ENCODE data around the gene TRIM8. TPM values are rescaled to one million over a fixed set of nuclear protein-coding genes. Genes with fewer than 3 reads are reported as not detected.
A peak's percentile ranks its signal among the peaks of the same experiment; 100 is the strongest.

The TRIM8 gene
- total RNA-seq, 2 donors from 2014 or later = 27.7 to 32.7 TPM

DNA sequence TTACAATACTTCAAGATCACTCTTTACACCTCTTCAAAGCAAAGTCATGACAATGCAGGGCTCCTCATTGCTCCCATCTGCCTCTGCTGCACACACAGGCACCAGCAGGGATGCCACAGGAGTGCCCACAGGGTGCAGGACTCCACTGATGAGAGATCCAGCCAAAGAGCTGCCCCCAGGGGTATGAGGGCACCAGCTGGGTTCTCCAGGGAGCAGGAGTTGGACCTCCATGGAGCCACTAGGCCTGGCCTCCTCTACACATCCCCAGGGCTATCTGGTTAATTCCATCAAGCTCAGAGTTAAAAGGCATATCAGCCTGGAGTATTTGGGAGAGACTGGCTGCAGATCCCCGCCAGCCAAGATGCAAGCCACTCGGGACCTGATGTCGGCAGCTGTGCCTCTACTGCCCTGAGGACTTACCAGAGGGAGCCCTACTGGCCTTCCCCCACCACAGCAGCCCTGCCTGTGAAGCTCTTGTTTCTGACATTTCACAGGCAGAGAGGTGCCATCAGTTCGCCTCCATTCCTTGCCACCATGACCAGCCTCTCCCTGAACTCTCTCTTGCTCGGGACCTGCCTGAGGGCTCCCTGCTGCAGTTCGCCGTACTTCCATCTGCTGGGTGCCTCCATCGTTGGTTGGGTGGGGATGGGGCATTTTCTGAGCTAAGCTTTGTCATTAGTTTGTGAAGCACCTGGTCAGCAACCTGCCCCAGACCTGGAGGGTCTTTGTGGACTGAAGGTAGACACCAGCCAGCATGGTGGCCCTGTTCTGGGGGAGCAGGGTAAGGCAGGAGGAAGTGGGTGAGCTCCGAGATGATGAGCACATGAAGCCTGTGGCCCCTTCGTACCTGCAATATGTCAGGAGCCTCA lies 12.5 kb upstream of the TRIM8 start:
- Histone ChIP-seq H3K27me3 (ENCODE audit: control insufficient read depth, insufficient read depth, low read length, poor library complexity, severe bottlenecking) (no peaks in the 10 kb centered on the region), H3K27ac (ENCODE audit: low read depth, low read length) (no peak overlapping the region), H3K4me3 (ENCODE audit: low read length) (no peak overlapping the region), H3K9me3 (ENCODE audit: control insufficient read depth, low read length) (no peaks in the 10 kb centered on the region), H3K4me1 (ENCODE audit: control insufficient read depth, insufficient read depth, low read length) (peaks cover 24% of the 10 kb centered on the region), H3K9ac (ENCODE audit: extremely low read depth, low read length, poor library complexity, severe bottlenecking) (no peak overlapping the region), H3K36me3 (ENCODE audit: control insufficient read depth, insufficient read depth, low read length) (no peaks in the 10 kb centered on the region)
- TF ChIP-seq, protein P1, sequence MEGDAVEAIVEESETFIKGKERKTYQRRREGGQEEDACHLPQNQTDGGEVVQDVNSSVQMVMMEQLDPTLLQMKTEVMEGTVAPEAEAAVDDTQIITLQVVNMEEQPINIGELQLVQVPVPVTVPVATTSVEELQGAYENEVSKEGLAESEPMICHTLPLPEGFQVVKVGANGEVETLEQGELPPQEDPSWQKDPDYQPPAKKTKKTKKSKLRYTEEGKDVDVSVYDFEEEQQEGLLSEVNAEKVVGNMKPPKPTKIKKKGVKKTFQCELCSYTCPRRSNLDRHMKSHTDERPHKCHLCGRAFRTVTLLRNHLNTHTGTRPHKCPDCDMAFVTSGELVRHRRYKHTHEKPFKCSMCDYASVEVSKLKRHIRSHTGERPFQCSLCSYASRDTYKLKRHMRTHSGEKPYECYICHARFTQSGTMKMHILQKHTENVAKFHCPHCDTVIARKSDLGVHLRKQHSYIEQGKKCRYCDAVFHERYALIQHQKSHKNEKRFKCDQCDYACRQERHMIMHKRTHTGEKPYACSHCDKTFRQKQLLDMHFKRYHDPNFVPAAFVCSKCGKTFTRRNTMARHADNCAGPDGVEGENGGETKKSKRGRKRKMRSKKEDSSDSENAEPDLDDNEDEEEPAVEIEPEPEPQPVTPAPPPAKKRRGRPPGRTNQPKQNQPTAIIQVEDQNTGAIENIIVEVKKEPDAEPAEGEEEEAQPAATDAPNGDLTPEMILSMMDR (conservative IDR thresholded peaks at IDR 0.05) = no peak
- Mint-ChIP-seq H3K36me3 (ENCODE audit: low read depth) (peaks cover 5% of the 10 kb centered on the region), H3K4me3 (no peak overlapping the region), H3K4me1 (peaks cover 45% of the 10 kb centered on the region), H3K27me3 (ENCODE audit: insufficient read depth) (no peaks in the 10 kb centered on the region), H3K9me3 (no peaks in the 10 kb centered on the region), H3K27ac (no peak overlapping the region)
- DNase-seq = no peak
- WGBS, 2 experiments (ENCODE audit: insufficient coverage in 1 of 2, insufficient read length in 1 of 2) = 96 to 100% methylated on average over 7 to 10 of the region's 10 CpGs

DNA sequence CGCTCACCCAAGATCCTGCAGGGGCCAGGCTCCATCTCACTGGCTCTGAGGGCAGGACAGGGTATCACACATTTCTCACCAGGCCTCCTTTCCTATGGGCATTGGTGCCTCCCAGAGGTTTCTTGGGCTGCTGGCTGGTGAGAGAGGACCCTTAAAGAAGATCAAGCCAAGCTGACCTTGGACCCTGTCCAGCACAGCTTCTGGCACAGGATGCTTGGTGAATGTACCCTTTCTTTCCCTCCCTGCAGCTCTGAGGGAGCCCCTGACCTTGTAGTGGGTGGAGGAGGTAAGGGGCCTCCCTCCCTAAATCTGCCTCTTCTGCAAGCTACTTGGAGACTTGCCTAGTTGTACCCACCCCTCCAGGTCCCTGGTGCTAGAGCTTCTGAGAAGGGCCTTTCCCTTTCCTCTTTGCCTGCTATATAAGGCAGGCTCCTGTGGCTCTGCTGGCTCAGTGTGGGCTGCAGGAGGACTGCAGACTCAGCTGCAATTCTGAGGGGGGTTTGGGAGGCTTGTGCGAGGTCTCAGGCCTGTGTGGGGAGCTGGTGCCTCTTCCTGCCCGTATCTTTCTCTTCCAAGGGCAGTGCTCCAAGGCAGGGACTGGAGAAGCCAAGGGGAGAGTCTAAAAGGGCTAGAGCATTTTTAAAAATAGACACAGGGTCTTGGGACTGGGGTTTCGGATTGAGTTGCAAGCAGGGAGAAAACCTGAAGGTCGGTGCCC lies 11.7 kb upstream of the TRIM8 start:
- Histone ChIP-seq H3K4me3 (ENCODE audit: low read length) (no peak overlapping the region), H3K36me3 (ENCODE audit: control insufficient read depth, insufficient read depth, low read length) (no peaks in the 10 kb centered on the region), H3K9me3 (ENCODE audit: control insufficient read depth, low read length) (no peaks in the 10 kb centered on the region), H3K27ac (ENCODE audit: low read depth, low read length) (no peak overlapping the region), H3K9ac (ENCODE audit: extremely low read depth, low read length, poor library complexity, severe bottlenecking) (no peak overlapping the region), H3K4me1 (ENCODE audit: control insufficient read depth, insufficient read depth, low read length) (peaks cover 18% of the 10 kb centered on the region), H3K27me3 (ENCODE audit: control insufficient read depth, insufficient read depth, low read length, poor library complexity, severe bottlenecking) (no peaks in the 10 kb centered on the region)
- Mint-ChIP-seq H3K4me1 (peaks cover 37% of the 10 kb centered on the region), H3K4me3 (no peak overlapping the region), H3K36me3 (ENCODE audit: low read depth) (peaks cover 5% of the 10 kb centered on the region), H3K27ac (no peak overlapping the region), H3K9me3 (no peaks in the 10 kb centered on the region), H3K27me3 (ENCODE audit: insufficient read depth) (no peaks in the 10 kb centered on the region)
- DNase-seq = peak; percentile 55
- TF ChIP-seq, protein P1 (conservative IDR thresholded peaks at IDR 0.05) = no peak
- WGBS, 2 experiments (ENCODE audit: insufficient coverage in 1 of 2, insufficient read length in 1 of 2) = 89% methylated on average over 4 to 5 of the region's 5 CpGs

DNA sequence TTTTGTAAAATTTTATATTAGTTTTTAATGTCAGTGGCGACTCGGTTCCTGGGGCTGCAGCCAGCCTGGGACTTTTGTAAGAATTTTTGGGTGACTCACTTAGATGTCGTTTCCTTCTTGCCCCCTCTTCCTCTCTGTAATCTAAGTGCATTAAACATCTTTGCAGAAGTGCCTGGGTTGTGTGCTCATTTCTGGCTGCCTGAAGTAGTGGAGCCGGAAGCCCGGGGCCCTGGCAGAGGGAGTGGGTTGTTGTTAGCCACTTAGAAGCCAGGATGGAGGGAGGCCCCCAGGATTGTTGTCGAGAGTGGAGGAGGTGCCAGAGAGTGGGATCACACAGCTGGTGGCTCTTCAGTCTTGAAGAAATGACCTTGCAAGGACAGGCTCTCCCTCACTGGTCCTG lies 11.0 kb upstream of the TRIM8 start:
- Histone ChIP-seq H3K9ac (ENCODE audit: extremely low read depth, low read length, poor library complexity, severe bottlenecking) (no peak overlapping the region), H3K27ac (ENCODE audit: low read depth, low read length) (no peak overlapping the region)
- peaks cover 30% of the 10 kb centered on the region for H3K4me1 Mint-ChIP-seq

More for the DNA sequence above, 11.0 kb upstream of the TRIM8 start:
- Histone ChIP-seq H3K4me3 (ENCODE audit: low read length) (no peak overlapping the region), H3K27me3 (ENCODE audit: control insufficient read depth, insufficient read depth, low read length, poor library complexity, severe bottlenecking) (no peaks in the 10 kb centered on the region), H3K9me3 (ENCODE audit: control insufficient read depth, low read length) (no peaks in the 10 kb centered on the region), H3K36me3 (ENCODE audit: control insufficient read depth, insufficient read depth, low read length) (no peaks in the 10 kb centered on the region), H3K4me1 (ENCODE audit: control insufficient read depth, insufficient read depth, low read length) (peaks cover 11% of the 10 kb centered on the region)
- Mint-ChIP-seq H3K27ac (no peak overlapping the region), H3K4me3 (no peak overlapping the region), H3K9me3 (no peaks in the 10 kb centered on the region), H3K27me3 (ENCODE audit: insufficient read depth) (no peaks in the 10 kb centered on the region), H3K36me3 (ENCODE audit: low read depth) (peaks cover 5% of the 10 kb centered on the region)
- peak; percentile 53 for DNase-seq
- TF ChIP-seq, protein P1 (conservative IDR thresholded peaks at IDR 0.05) = no peak
- 76 to 84% methylated on average over 6 of the region's 6 CpGs for WGBS, 2 experiments (ENCODE audit: insufficient coverage in 1 of 2, insufficient read length in 1 of 2)

Data from endodermal cell (in vitro differentiated cells).